GM12878 (cell line): ENCODE data around the gene ELL.

ENCODE experiments used
- CHD1 ChIP-seq: IDR thresholded peaks from 2 replicates; pipeline ENCODE4 v1.6.1; 2012; ENCODE audit warnings: low read depth, low read length, improper control_type of control experiment
- CHD4 ChIP-seq: fragments of 200-600 bp; sonication (generic); IDR thresholded peaks from 2 replicates; pipeline ENCODE4 v1.6.1; 2016; ENCODE audit warnings: mild to moderate bottlenecking
- CTCF ChIP-seq, 3 experiments: IDR thresholded peaks in 2 of 3; conservative IDR thresholded peaks in 1 of 3; 2 replicates each; pipeline ENCODE4 v1.5.1; 2011; ENCODE audit warnings: low read depth in 3 of 3, low read length in 3 of 3, mild to moderate bottlenecking in 3 of 3, control low read depth in 2 of 3, moderate library complexity in 2 of 3, inconsistent platforms in 1 of 3, mixed read lengths in 1 of 3; ENCODE audit not compliant: control insufficient read depth in 2 of 3, insufficient read depth in 1 of 3; ENCODE audit errors: extremely low read depth in 1 of 3
- EZH2 ChIP-seq: IDR thresholded peaks from 2 replicates; pipeline ENCODE4 v1.6.1; 2012; ENCODE audit warnings: low read depth, mild to moderate bottlenecking, control low read depth, inconsistent platforms, low read length, borderline replicate concordance; ENCODE audit not compliant: control insufficient read depth
- HDAC2 ChIP-seq: fragments of 200-600 bp; sonication (generic); IDR thresholded peaks from 2 replicates; pipeline ENCODE4 v1.6.1; 2017
- JUND ChIP-seq: IDR thresholded peaks from 2 replicates; pipeline ENCODE4 v1.6.1; 2012; ENCODE audit warnings: low read depth, mild to moderate bottlenecking, low read length, improper control_type of control experiment, moderate library complexity
- KDM1A ChIP-seq: fragments of 200-600 bp; sonication (generic); IDR thresholded peaks from 2 replicates; pipeline ENCODE4 v1.6.1; 2016; ENCODE audit warnings: borderline replicate concordance
- MTA2 ChIP-seq: fragments of 450-650 bp; IDR thresholded peaks from 2 replicates; pipeline ENCODE4 v1.6.1; 2016; ENCODE audit warnings: low read depth, mild to moderate bottlenecking, moderate library complexity
- MXI1 ChIP-seq: fragments of 150-350 bp; IDR thresholded peaks from 2 replicates; pipeline ENCODE4 v1.6.1; 2011; ENCODE audit warnings: low read depth, mild to moderate bottlenecking, inconsistent platforms, low read length, improper control_type of control experiment
- NFXL1 ChIP-seq: fragments of 450-650 bp; IDR thresholded peaks from 2 replicates; pipeline ENCODE4 v1.6.1; 2017; ENCODE audit warnings: antibody characterized with exemption, mild to moderate bottlenecking, borderline replicate concordance
- NRF1 ChIP-seq: conservative IDR thresholded peaks from 2 replicates; pipeline ENCODE4 v1.6.1; 2011; ENCODE audit warnings: mild to moderate bottlenecking, low read depth, low read length, improper control_type of control experiment
- POLR2A ChIP-seq: IDR thresholded peaks from 2 replicates; pipeline ENCODE4 v1.6.1; 2011; ENCODE audit warnings: low read depth, mild to moderate bottlenecking, low read length
- RCOR1 ChIP-seq: conservative IDR thresholded peaks from 2 replicates; pipeline ENCODE4 v1.6.1; 2012; ENCODE audit warnings: low read depth, low read length, improper control_type of control experiment
- USF1 ChIP-seq: IDR thresholded peaks from 2 replicates; pipeline ENCODE4 v1.6.1; 2011; ENCODE audit warnings: borderline replicate concordance, low read depth, mild to moderate bottlenecking, moderate library complexity, mixed read lengths, low read length; ENCODE audit not compliant: insufficient read depth; ENCODE audit errors: extremely low read length

GRCh38 chr19:18500799-18501198 is 21.1 kb downstream of the ELL start:
- no peak for TF ChIP-seq JUND
- TF ChIP-seq KDM1A: no peak
- TF ChIP-seq MXI1: no peak
- TF ChIP-seq CTCF (IDR thresholded peaks at IDR 0.05 in 2 of 3, conservative IDR thresholded peaks at IDR 0.05 in 1 of 3; ENCODE audit: control insufficient read depth in 2 of 3, extremely low read depth in 1 of 3, insufficient read depth in 1 of 3, low read depth in 3 of 3, low read length in 3 of 3): no peak
- no peak for TF ChIP-seq CHD4
- no peak for TF ChIP-seq EZH2
- TF ChIP-seq CHD1: no peak
- TF ChIP-seq RCOR1: no peak
- no peak for TF ChIP-seq NFXL1
- no peak for TF ChIP-seq HDAC2
- no peak for TF ChIP-seq POLR2A
- TF ChIP-seq MTA2: no peak
- no peak for TF ChIP-seq NRF1
- TF ChIP-seq USF1: no peak
